DND-41 (cell line): Measurements from ENCODE around the gene ARPC3.
"Not testable (repeated sequence)": the region's sequence is repeated elsewhere in the genome, so short reads cannot be mapped to it uniquely, and the experiment has no call there.

ENCODE experiments used
- ATAC-seq: fragments of 200-7000 bp; cut with Tn5 transposase; 3 replicates; pipeline ENCODE4 v1.9.1; 2021; ENCODE audit warnings: low read depth; ENCODE audit not compliant: insufficient read depth
- DNase-seq: peaks from one replicate; pipeline ENCODE4 v3.0.0-alpha.2; 2020
- H2AFZ ChIP-seq: 2 replicates; pipeline ENCODE4 v1.6.0; 2012; ENCODE audit warnings: low read depth, low read length
- H3K27ac ChIP-seq: 2 replicates; pipeline ENCODE4 v1.5.1; 2012; ENCODE audit warnings: low read length, inconsistent platforms
- H3K27me3 ChIP-seq: fragments of 200-600 bp; sonication (generic); 2 replicates; pipeline ENCODE4 v1.6.0; 2012; ENCODE audit warnings: low read length, mild to moderate bottlenecking, inconsistent platforms; ENCODE audit not compliant: insufficient read depth, poor library complexity
- H3K36me3 ChIP-seq: 2 replicates; pipeline ENCODE4 v1.5.1; 2012; ENCODE audit warnings: low read length, inconsistent platforms; ENCODE audit not compliant: insufficient read depth
- H3K4me1 ChIP-seq: 2 replicates; pipeline ENCODE4 v1.5.1; 2012; ENCODE audit warnings: mild to moderate bottlenecking, low read length; ENCODE audit not compliant: insufficient read depth
- H3K4me2 ChIP-seq: 2 replicates; pipeline ENCODE4 v1.6.0; 2012; ENCODE audit warnings: mild to moderate bottlenecking, moderate library complexity, low read length, inconsistent platforms; ENCODE audit not compliant: insufficient read depth
- H3K4me3 ChIP-seq, 2 experiments: fragments of 200-600 bp in 1 of 2; shearing (Covaris generic) in 1 of 2; 2 replicates each; pipeline ENCODE4 v1.5.1; 2012 to 2016; ENCODE audit warnings: inconsistent platforms in 2 of 2, low read length in 2 of 2, mild to moderate bottlenecking in 2 of 2, low read depth in 1 of 2, moderate library complexity in 1 of 2
- H3K79me2 ChIP-seq: 2 replicates; pipeline ENCODE4 v1.6.0; 2012; ENCODE audit warnings: low read length, inconsistent platforms; ENCODE audit not compliant: insufficient read depth
- H3K9ac ChIP-seq: 2 replicates; pipeline ENCODE4 v1.6.0; 2012; ENCODE audit warnings: low read depth, mild to moderate bottlenecking, inconsistent platforms, low read length, moderate library complexity
- H3K9me3 ChIP-seq: 2 replicates; pipeline ENCODE4 v1.5.1; 2012; ENCODE audit warnings: low read length, moderate library complexity, mild to moderate bottlenecking, inconsistent platforms; ENCODE audit not compliant: insufficient read depth, severe bottlenecking
- H4K20me1 ChIP-seq: 2 replicates; pipeline ENCODE4 v1.6.0; 2012; ENCODE audit warnings: low read length; ENCODE audit not compliant: insufficient read depth
- EZH2 ChIP-seq: IDR thresholded peaks from 3 replicates; pipeline ENCODE4 v1.6.1; 2012; ENCODE audit warnings: borderline replicate concordance, low read depth, mild to moderate bottlenecking, moderate library complexity, low read length, inconsistent platforms; ENCODE audit not compliant: severe bottlenecking
- TF ChIP-seq, protein P1 (sequence below): IDR thresholded peaks from 2 replicates; pipeline ENCODE4 v1.5.1; 2012; ENCODE audit warnings: borderline replicate concordance, low read length, moderate library complexity, mild to moderate bottlenecking; ENCODE audit not compliant: poor library complexity, severe bottlenecking; ENCODE audit errors: extremely low read depth

The ARPC3 gene

DNA sequence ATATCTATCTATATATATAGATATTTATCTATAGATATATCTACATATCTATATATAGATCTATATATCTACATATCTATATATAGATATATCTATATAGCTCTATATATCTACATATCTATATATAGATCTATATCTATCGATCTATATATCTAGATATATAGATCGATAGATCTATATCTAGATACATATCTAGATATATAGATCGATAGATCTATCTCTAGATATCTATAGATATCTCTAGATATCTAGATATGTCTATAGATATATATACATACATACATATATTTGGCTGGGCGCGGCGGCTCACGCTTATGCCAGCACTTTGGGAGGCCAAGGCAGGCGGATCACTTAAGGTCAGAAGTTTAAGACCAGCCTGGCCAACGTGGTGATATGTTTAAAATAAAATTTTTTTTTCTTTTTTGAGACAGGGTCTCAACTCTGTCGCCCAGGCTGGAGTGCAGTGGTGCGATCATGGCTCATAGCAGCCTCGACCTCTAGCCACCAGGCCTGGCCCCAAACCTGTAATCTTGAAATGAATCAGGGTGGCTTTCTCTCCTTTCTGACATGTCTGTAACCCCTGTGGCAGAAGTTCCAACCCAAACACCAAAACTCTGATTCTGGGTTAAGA, 18.1 kb downstream of the ARPC3 start:
- peak overlapping the region; percentile 65 for H3K4me2 ChIP-seq
- ATAC-seq: no peak

DNA sequence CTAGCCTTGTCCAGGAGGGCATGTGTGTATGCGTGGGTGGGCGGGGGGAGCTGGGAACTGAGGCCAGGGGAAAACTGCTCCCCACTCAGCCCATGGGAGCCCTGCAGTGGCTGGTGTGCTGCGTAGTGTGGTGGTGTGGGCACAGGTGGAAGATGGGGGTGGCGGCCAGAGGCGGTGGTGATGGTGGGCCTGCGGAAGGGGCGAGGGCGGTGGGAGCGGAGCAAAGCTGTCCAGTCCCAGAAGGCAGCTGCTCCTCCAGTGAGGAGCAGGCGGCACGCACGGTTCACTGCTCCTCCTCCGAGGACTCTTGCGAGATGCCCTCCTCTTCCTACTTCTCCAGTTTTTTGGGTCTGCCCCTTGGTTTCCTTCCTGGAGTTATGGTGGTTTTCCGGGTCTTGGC, 20.5 kb downstream of the ARPC3 start:
- H4K20me1 ChIP-seq, H3K79me2 ChIP-seq, H3K4me2 ChIP-seq, H3K36me3 ChIP-seq, H3K9ac ChIP-seq, H3K9me3 ChIP-seq, ATAC-seq, H2AFZ ChIP-seq, H3K4me1 ChIP-seq, H3K27ac ChIP-seq, H3K4me3 ChIP-seq, DNase-seq, H3K27me3 ChIP-seq: not testable (repeated sequence)

More for the DNA sequence above, 18.1 kb downstream of the ARPC3 start:
- Histone ChIP-seq H3K4me1 (peaks cover 9% of the 10 kb centered on the region), H3K36me3 (peaks cover 17% of the 10 kb centered on the region), H3K4me3 (no peak overlapping the region; a peak in 1 of 4 replicates), H3K79me2 (no peaks in the 10 kb centered on the region), H4K20me1 (no peaks in the 10 kb centered on the region), H3K27me3 (no peaks in the 10 kb centered on the region), H3K9ac (peak overlapping the region; percentile 62; the same call in 1 of the 2 replicates), H2AFZ (peak overlapping the region; percentile 42), H3K9me3 (no peaks in the 10 kb centered on the region), H3K27ac (no peak overlapping the region; the same call in 1 of the 2 replicates)
- DNase-seq: no peak
- no peak for TF ChIP-seq EZH2
- TF ChIP-seq, protein P1, sequence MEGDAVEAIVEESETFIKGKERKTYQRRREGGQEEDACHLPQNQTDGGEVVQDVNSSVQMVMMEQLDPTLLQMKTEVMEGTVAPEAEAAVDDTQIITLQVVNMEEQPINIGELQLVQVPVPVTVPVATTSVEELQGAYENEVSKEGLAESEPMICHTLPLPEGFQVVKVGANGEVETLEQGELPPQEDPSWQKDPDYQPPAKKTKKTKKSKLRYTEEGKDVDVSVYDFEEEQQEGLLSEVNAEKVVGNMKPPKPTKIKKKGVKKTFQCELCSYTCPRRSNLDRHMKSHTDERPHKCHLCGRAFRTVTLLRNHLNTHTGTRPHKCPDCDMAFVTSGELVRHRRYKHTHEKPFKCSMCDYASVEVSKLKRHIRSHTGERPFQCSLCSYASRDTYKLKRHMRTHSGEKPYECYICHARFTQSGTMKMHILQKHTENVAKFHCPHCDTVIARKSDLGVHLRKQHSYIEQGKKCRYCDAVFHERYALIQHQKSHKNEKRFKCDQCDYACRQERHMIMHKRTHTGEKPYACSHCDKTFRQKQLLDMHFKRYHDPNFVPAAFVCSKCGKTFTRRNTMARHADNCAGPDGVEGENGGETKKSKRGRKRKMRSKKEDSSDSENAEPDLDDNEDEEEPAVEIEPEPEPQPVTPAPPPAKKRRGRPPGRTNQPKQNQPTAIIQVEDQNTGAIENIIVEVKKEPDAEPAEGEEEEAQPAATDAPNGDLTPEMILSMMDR: no peak

DNA sequence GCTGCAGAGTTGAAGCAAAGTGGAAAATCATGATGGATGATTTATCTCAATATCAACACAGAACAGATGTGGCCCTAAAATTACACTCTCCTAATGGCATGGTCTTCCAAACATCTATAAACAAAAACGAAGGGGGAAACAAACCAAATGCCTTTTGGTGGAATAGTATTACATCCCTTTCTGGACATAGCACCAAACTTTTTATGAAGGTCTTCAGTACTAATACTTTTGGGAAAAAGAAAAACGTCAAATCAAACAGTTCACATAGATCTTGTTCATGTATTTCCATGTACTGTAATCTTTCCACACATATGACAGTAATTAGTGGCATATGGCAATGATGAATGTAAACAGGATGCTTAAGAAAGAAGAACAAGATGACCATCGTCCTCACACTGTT, 23.7 kb downstream of the ARPC3 start:
- Histone ChIP-seq H3K27ac (no peak overlapping the region), H3K4me1 (peaks cover 5% of the 10 kb centered on the region), H3K9me3 (no peaks in the 10 kb centered on the region), H3K79me2 (no peaks in the 10 kb centered on the region), H3K9ac (no peak overlapping the region), H4K20me1 (no peaks in the 10 kb centered on the region), H3K27me3 (no peaks in the 10 kb centered on the region), H3K4me3 (no peak overlapping the region), H3K4me2 (no peak overlapping the region), H3K36me3 (no peaks in the 10 kb centered on the region), H2AFZ (no peak overlapping the region)
- TF ChIP-seq, protein P1: no peak
- no peak for TF ChIP-seq EZH2
- no peak for ATAC-seq
- no peak for DNase-seq

DNA sequence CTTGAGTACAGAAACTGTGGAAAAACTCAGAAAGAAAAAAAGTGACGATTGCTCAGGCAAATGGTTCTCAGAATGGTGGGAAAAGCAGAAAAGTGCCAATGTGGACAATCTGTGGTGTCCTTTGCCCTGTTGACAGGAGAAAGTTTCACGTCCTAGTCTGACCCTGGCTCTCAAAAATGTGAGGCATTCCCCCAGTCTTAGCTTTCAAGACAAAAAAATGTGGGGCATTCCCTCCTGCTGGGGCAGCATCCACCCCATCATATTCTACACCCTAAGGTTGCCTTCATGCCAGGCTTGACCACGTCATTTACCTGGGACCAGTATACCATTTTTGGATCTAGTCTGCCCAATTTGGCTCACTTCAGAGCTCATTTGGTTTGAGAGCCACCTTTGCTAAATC, 25.9 kb downstream of the ARPC3 start:
- H3K79me2 ChIP-seq: no peaks in the 10 kb centered on the region
- H3K27me3 ChIP-seq: no peaks in the 10 kb centered on the region
- no peaks in the 10 kb centered on the region for H3K9me3 ChIP-seq
- ATAC-seq (no peak), DNase-seq (no peak)
- H3K4me1 ChIP-seq: no peaks in the 10 kb centered on the region
- TF ChIP-seq, protein P1: no peak
- no peak for TF ChIP-seq EZH2
- no peaks in the 10 kb centered on the region for H4K20me1 ChIP-seq
- no peaks in the 10 kb centered on the region for H3K36me3 ChIP-seq
- no peak overlapping the region for H3K4me3 ChIP-seq
- no peak overlapping the region for H2AFZ ChIP-seq
- no peak overlapping the region for H3K9ac ChIP-seq
- no peak overlapping the region for H3K27ac ChIP-seq
- H3K4me2 ChIP-seq: no peak overlapping the region
